A549 (cell line): ENCODE data around the gene ZFHX3. TPM values are rescaled to one million over a fixed set of nuclear protein-coding genes. Genes with fewer than 3 reads are reported as not detected.

Source experiments
- ATAC-seq, 2 experiments: fragments of 200-7000 bp in 1 of 2; fragments of >200 bp in 1 of 2; cut with Nextera tagmentation in 1 of 2; cut with Tn5 transposase in 1 of 2; 3 replicates each; pipeline versions ENCODE4 v1.8.0 to v1.9.1; 2018 to 2020; ENCODE audit warnings: mild to moderate bottlenecking in 1 of 2, moderate library complexity in 1 of 2
- CTCF ChIA-PET: fragments of 300-600 bp; sonication (Branson Sonifier 250); formaldehyde crosslinking; extraction: SDS; loops from one replicate; lab custom pipeline; 2021; ENCODE audit warnings: antibody characterized with exemption, inconsistent platforms; lab: Yijun Ruan, JAX
- POLR2A ChIA-PET: fragments of 350-600 bp; formaldehyde crosslinking; extraction: SDS; loops from one replicate; lab custom pipeline; 2021; ENCODE audit warnings: antibody characterized with exemption, inconsistent platforms; lab: Yijun Ruan, JAX
- DNase-seq, 2 experiments: peaks; one replicate each; pipeline versions ENCODE4 v3.0.0 to v3.0.0-alpha.2; 2011 to 2016; ENCODE audit warnings: low read depth in 1 of 2, low spot score in 1 of 2
- FAIRE-seq: peaks from 2 replicates; lab custom pipeline; 2011; peaks lifted over from hg19 to GRCh38; lab: Jason Lieb, UNC
- H3K27ac ChIP-seq, 2 experiments: fragments of >200 bp; sonication (Bioruptor Twin); formaldehyde crosslinking; 3 replicates each; pipeline ENCODE4 v1.5.1; 2016 to 2017
- H3K4me1 ChIP-seq: fragments of >200 bp; sonication (Bioruptor Twin); formaldehyde crosslinking; 3 replicates; pipeline ENCODE4 v1.6.1; 2016
- H3K4me2 ChIP-seq: fragments of >200 bp; sonication (Bioruptor Twin); formaldehyde crosslinking; 3 replicates; pipeline ENCODE4 v1.6.1; 2016
- H3K4me3 ChIP-seq: fragments of >200 bp; sonication (Bioruptor Twin); formaldehyde crosslinking; 3 replicates; pipeline ENCODE4 v1.5.1; 2016
- H3K9me3 ChIP-seq: fragments of >200 bp; sonication (Bioruptor Twin); formaldehyde crosslinking; 3 replicates; pipeline ENCODE4 v1.6.1; 2016
- BCL3 ChIP-seq: fragments of >200 bp; sonication (Bioruptor Twin); formaldehyde crosslinking; IDR thresholded peaks from 3 replicates; pipeline ENCODE4 v1.6.1; 2016
- CHD4 ChIP-seq: fragments of 200-600 bp; sonication (generic); IDR thresholded peaks from 2 replicates; pipeline ENCODE4 v1.6.1; 2016; ENCODE audit warnings: antibody characterized with exemption, mild to moderate bottlenecking, borderline replicate concordance
- ELK1 ChIP-seq: fragments of 150-350 bp; IDR thresholded peaks from 2 replicates; pipeline ENCODE4 v1.6.1; 2014; ENCODE audit warnings: low read depth, mild to moderate bottlenecking, low read length
- EP300 ChIP-seq, 2 experiments: fragments of >200 bp; sonication (Bioruptor Twin); formaldehyde crosslinking; IDR thresholded peaks; 2 replicates in 1 of 2; 3 replicates in 1 of 2; pipeline ENCODE4 v1.6.1; 2016 to 2017
- ESRRA ChIP-seq: fragments of 150-350 bp; IDR thresholded peaks from 2 replicates; pipeline ENCODE4 v1.6.1; 2014; ENCODE audit warnings: mild to moderate bottlenecking, low read length, borderline replicate concordance
- HES2 ChIP-seq: fragments of >200 bp; sonication (Bioruptor Twin); formaldehyde crosslinking; IDR thresholded peaks from 2 replicates; pipeline ENCODE4 v1.6.1; 2016
- HOXB5 ChIP-seq: fragments of 250-450 bp; sonication (Bioruptor Pico); IDR thresholded peaks from 2 replicates; pipeline ENCODE4 v1.5.0; 2020; ENCODE audit warnings: mild to moderate bottlenecking, moderate library complexity
- MAFK ChIP-seq: fragments of 450-650 bp; IDR thresholded peaks from 2 replicates; pipeline ENCODE4 v1.6.1; 2014; ENCODE audit not compliant: partially characterized antibody
- MYC ChIP-seq: IDR thresholded peaks from 2 replicates; pipeline ENCODE4 v1.6.1; 2012; ENCODE audit warnings: mild to moderate bottlenecking, inconsistent platforms, low read length, improper control_type of control experiment, borderline replicate concordance
- POLR2AphosphoS2 ChIP-seq: conservative IDR thresholded peaks from 2 replicates; pipeline ENCODE4 v1.6.1; 2012; ENCODE audit warnings: low read length, improper control_type of control experiment, inconsistent platforms
- RNF2 ChIP-seq: fragments of 200-600 bp; sonication (generic); IDR thresholded peaks from 2 replicates; pipeline ENCODE4 v1.6.1; 2016; ENCODE audit warnings: low read depth, mild to moderate bottlenecking, antibody characterized with exemption, moderate library complexity, borderline replicate concordance
- SMC3 ChIP-seq: fragments of >200 bp; sonication (Bioruptor Twin); formaldehyde crosslinking; IDR thresholded peaks from 3 replicates; pipeline ENCODE4 v1.6.1; 2018; ENCODE audit warnings: inconsistent platforms
- TP53 ChIP-seq: fragments of 250-450 bp; sonication (Bioruptor Pico); IDR thresholded peaks from 2 replicates; pipeline ENCODE4 v1.5.0; 2021; ENCODE audit warnings: mild to moderate bottlenecking, moderate library complexity
- ZC3H11A ChIP-seq: fragments of 450-650 bp; IDR thresholded peaks from 2 replicates; pipeline ENCODE4 v1.6.1; 2014; ENCODE audit warnings: antibody characterized with exemption, mild to moderate bottlenecking
- WGBS: methylation state at CpG from one replicate; pipeline ENCODE4 v1.1.6; 2017; ENCODE audit errors: missing lambda C conversion rate; 5-methylcytosine and 5-hydroxymethylcytosine counted together
- polyA plus RNA-seq, 4 experiments: library from polyadenylated mRNA; depleted of rRNA in 3 of 4; stranded (reverse); fragments of >200 nt; fragmentation: RNase III in 1 of 4; extraction: RNeasy Plus Mini Kit Qiagen cat#74134 plus additional on column Dnase treatment in 1 of 4; gene quantifications; 2 replicates in 3 of 4; 3 replicates in 1 of 4; pipeline ENCODE4 v1.2.3, GENCODE V29; 2011 to 2017

ZFHX3 gene
- polyA plus RNA-seq, 2 of the 4 experiments (the other 2 are of a cell fraction): 3.9 to 6.5 TPM

DNA sequence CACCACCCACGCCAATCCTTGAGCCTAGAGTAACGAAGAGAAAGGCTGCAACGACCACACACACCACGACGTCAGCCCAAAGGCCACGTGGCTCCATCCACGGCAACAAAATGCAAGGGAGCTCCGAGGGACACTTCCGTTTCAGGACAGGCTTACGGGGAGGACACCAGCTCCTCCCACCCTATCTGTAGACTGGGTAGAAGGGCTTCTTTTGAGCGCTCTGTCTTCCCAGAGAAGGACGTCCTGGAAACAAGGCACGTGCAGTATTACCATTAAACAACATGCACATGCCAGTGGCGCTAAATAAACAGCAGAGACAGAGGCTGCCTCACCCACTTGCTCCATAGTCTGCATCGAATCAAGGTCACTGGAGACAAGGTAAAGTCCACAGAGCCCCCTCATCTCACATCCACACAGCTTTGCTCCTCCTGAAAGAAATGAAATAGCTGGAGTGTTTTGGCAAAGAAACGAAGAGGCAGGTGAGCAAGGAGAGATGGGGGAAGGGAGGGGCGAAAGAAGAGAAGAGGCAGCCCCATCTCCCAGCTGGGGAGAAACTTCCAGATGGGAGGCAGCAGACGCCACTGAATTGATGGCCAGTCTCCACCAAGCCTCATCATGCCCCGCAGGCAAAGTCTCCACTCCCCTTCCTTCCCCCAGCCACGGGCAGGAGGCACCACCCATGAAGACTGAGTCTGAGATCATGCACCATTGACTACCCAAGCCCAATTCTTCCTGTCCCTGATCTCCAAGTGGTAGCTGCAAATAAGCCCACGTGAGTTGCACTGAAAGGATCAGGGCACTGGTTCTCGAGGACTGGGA is 24.0 kb downstream of the ZFHX3 start:
- ATAC-seq (no peak), FAIRE-seq (no peak), DNase-seq (no peak)
- Histone ChIP-seq H3K4me3 (no peak overlapping the region), H3K4me2 (no peak overlapping the region), H3K27ac (peak overlapping the region in 1 of 2 experiments; percentile 34; a peak in 2 of 6 replicates), H3K4me1 (peaks cover 76% of the 10 kb centered on the region), H3K9me3 (no peaks in the 10 kb centered on the region)
- 83% methylated on average over 22 of the region's 22 CpGs for WGBS
- CTCF ChIA-PET: interaction anchor here (0.6 to 1.1 kb wide), 2 partner anchors 23 to 1251 kb away, joined by 3 to 5 read pairs; partner anchors contain the start of gene ZFHX3
- TF ChIP-seq RNF2: no peak
- no peak for TF ChIP-seq BCL3
- no peak for TF ChIP-seq HES2
- no peak for TF ChIP-seq TP53
- no peak for TF ChIP-seq ZC3H11A
- POLR2A ChIA-PET: interaction anchor here (1.0 kb wide), 1 partner anchor 37 kb away, joined by 3 read pairs; no protein-coding TSS in a partner anchor

DNA sequence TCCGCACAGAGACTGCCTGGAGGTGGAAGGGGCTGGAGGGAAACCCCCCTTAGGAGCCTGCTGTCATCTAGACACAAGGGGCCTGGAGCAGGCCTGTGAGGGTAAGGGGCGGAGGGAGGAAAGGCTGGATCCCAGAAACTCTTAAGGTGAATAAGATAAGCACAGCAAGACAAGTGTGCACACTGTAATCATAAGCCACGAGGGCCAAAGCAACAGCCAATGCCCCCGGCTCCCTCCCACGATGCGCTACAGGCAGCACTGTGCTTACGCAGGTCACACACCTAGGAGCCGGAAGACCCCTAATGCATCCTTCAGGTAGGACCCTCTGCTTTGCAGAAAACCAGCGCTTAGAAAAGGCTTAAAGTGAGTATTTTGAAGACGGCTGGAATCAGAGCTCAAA is 24.6 kb downstream of the ZFHX3 start:
- Histone ChIP-seq H3K27ac (peak overlapping the region in 1 of 2 experiments; percentile 91; a peak in 2 of 6 replicates), H3K4me2 (no peak overlapping the region), H3K4me3 (no peak overlapping the region), H3K9me3 (no peaks in the 10 kb centered on the region), H3K4me1 (peaks cover 78% of the 10 kb centered on the region)
- no peak for TF ChIP-seq MYC
- no peak for TF ChIP-seq POLR2AphosphoS2
- no peak for TF ChIP-seq RNF2
- DNase-seq (no peak), ATAC-seq (no peak), FAIRE-seq (no peak)
- 93% methylated on average over 10 of the region's 10 CpGs for WGBS
- ChIA-PET CTCF (interaction anchor here (1.3 kb wide), 1 partner anchor 31 kb away, joined by 3 read pairs; no protein-coding TSS in a partner anchor), POLR2A (interaction anchor here (1.0 kb wide), 1 partner anchor 37 kb away, joined by 3 read pairs; no protein-coding TSS in a partner anchor)

DNA sequence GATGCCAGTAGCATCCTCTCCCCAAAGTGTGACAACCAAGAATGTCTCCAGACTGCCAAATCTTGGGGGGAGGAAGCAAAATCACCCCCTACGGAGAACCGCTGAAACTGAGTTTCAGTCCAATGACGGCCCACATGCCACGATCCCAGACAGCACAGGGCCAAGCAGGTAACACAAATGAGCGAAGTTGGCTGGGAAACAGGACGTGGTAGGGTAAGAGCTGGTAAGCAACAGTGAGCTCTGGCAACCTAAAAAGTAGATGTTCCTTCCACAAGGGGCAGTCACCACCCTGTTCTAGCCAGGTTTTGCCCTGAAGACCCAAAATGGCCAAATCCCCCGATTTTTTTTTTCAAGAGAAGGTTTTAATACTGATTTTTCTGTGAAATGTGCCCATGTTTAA is 25.4 kb downstream of the ZFHX3 start:
- ATAC-seq (no peak), FAIRE-seq (no peak), DNase-seq (no peak)
- 91% methylated on average over 7 of the region's 7 CpGs for WGBS
- CTCF ChIA-PET: interaction anchor here (0.7 to 2.6 kb wide), 3 partner anchors 32 to 190 kb away, joined by 3 to 11 read pairs (median 3); no protein-coding TSS in a partner anchor
- Histone ChIP-seq H3K27ac (peak overlapping the region; percentile 91 to 95), H3K4me1 (peaks cover 78% of the 10 kb centered on the region), H3K4me3 (no peak overlapping the region), H3K9me3 (no peaks in the 10 kb centered on the region), H3K4me2 (no peak overlapping the region)
- TF ChIP-seq RNF2 (no peak), ELK1 (no peak), EP300 (IDR thresholded peaks at IDR 0.05) (no peak), POLR2AphosphoS2 (no peak), HOXB5 (CRISPR knock-in tag) (no peak), ESRRA (no peak), CHD4 (no peak), SMC3 (no peak), MAFK (no peak), HES2 (no peak)
- POLR2A ChIA-PET: no interaction called here
